ENCODE results near the gene TTC28.
"Not testable (repeated sequence)": the region's sequence is repeated elsewhere in the genome, so short reads cannot be mapped to it uniquely, and the experiment has no call there.

Gene TTC28

GRCh38 chr22:28366856-28367255 is 312.8 kb downstream of the TTC28 start:
- Histone ChIP-seq H2AK5ac (ENCODE audit: low read length, severe bottlenecking) (no peak overlapping the region), H3K4ac (ENCODE audit: low read depth in 1 of 2, low read length in 2 of 2) (no peak overlapping the region), H4K8ac (ENCODE audit: low read length) (no peak overlapping the region), H3K9ac (ENCODE audit: low read length) (no peak overlapping the region), H2BK12ac (ENCODE audit: low read length in 2 of 2) (no peak overlapping the region), H4K91ac (ENCODE audit: low read length) (no peak overlapping the region), H3K79me1 (replicated peaks; ENCODE audit: low read length, poor library complexity, severe bottlenecking) (peaks cover 15% of the 10 kb centered on the region), H3K23ac (ENCODE audit: low read length in 2 of 2) (no peak overlapping the region), H3K4me2 (ENCODE audit: low read length, poor library complexity, severe bottlenecking) (no peak overlapping the region), H2BK15ac (ENCODE audit: low read depth, poor library complexity, severe bottlenecking) (no peak overlapping the region), H2BK120ac (ENCODE audit: low read depth, low read length) (no peak overlapping the region), H3K36me3 (ENCODE audit: control insufficient read depth in 1 of 2, insufficient read depth in 2 of 2, low read depth in 1 of 2, low read length in 2 of 2) (no peaks in the 10 kb centered on the region), H3K27ac (ENCODE audit: low read length, poor library complexity, severe bottlenecking) (no peak overlapping the region), H2AFZ (ENCODE audit: low read depth, low read length) (no peak overlapping the region), H2BK5ac (ENCODE audit: low read depth, low read length, poor library complexity, severe bottlenecking) (no peak overlapping the region), H3K18ac (ENCODE audit: low read depth in 1 of 2, low read length in 2 of 2) (no peak overlapping the region), H3K27me3 (ENCODE audit: control insufficient read depth in 1 of 2, insufficient read depth in 1 of 2, low read length in 2 of 2) (no peaks in the 10 kb centered on the region), H3K14ac (ENCODE audit: low read length in 2 of 2) (no peak overlapping the region), H3K4me1 (ENCODE audit: control insufficient read depth, insufficient read depth, low read depth, low read length) (no peaks in the 10 kb centered on the region), H3K9me3 (ENCODE audit: control insufficient read depth, low read length) (peaks cover 4% of the 10 kb centered on the region), H3K4me3 (ENCODE audit: insufficient read depth in 1 of 2, low read depth in 1 of 2, low read length in 2 of 2) (no peak overlapping the region)
- WGBS: 100% methylated on average over 1 of the region's 1 CpG
- no peak for DNase-seq

- H2BK12ac ChIP-seq (ENCODE audit: low read length in 2 of 2): no peak overlapping the region
- H4K91ac ChIP-seq (ENCODE audit: low read length): no peak overlapping the region
- peaks cover 9% of the 10 kb centered on the region for H3K79me1 ChIP-seq (replicated peaks; ENCODE audit: low read length, poor library complexity, severe bottlenecking)
- no peak for DNase-seq
- no peak overlapping the region for H3K27ac ChIP-seq (ENCODE audit: low read length, poor library complexity, severe bottlenecking)
- no peak overlapping the region for H2BK5ac ChIP-seq (ENCODE audit: low read depth, low read length, poor library complexity, severe bottlenecking)
- no peak overlapping the region for H2AK5ac ChIP-seq (ENCODE audit: low read length, severe bottlenecking)
- H3K4me2 ChIP-seq (ENCODE audit: low read length, poor library complexity, severe bottlenecking): no peak overlapping the region
- H2BK15ac ChIP-seq (ENCODE audit: low read depth, poor library complexity, severe bottlenecking): no peak overlapping the region
- no peak overlapping the region for H3K18ac ChIP-seq (ENCODE audit: low read depth in 1 of 2, low read length in 2 of 2)
- no peak overlapping the region for H3K23ac ChIP-seq (ENCODE audit: low read length in 2 of 2)
- no peak overlapping the region for H4K8ac ChIP-seq (ENCODE audit: low read length)
- H3K27me3 ChIP-seq (ENCODE audit: control insufficient read depth in 1 of 2, insufficient read depth in 1 of 2, low read length in 2 of 2): no peaks in the 10 kb centered on the region
- H3K4me1 ChIP-seq (ENCODE audit: control insufficient read depth, insufficient read depth, low read depth, low read length): no peaks in the 10 kb centered on the region
- no peak overlapping the region for H3K4ac ChIP-seq (ENCODE audit: low read depth in 1 of 2, low read length in 2 of 2)
- H2AFZ ChIP-seq (ENCODE audit: low read depth, low read length): no peak overlapping the region
- no peak overlapping the region for H3K4me3 ChIP-seq (ENCODE audit: insufficient read depth in 1 of 2, low read depth in 1 of 2, low read length in 2 of 2)
- H3K36me3 ChIP-seq (ENCODE audit: control insufficient read depth in 1 of 2, insufficient read depth in 2 of 2, low read depth in 1 of 2, low read length in 2 of 2): no peaks in the 10 kb centered on the region
- no peak overlapping the region for H3K14ac ChIP-seq (ENCODE audit: low read length in 2 of 2)
- no peak overlapping the region for H3K9ac ChIP-seq (ENCODE audit: low read length)
- WGBS: no CpG with 5 or more reads among the region's 1 CpG
- peaks cover 4% of the 10 kb centered on the region for H3K9me3 ChIP-seq (ENCODE audit: control insufficient read depth, low read length)
- H2BK120ac ChIP-seq (ENCODE audit: low read depth, low read length): no peak overlapping the region
Measured at GRCh38 chr22:28365371-28365770, 314.3 kb downstream of the TTC28 start.

- H3K9me3 ChIP-seq (ENCODE audit: control insufficient read depth, low read length); H3K27ac ChIP-seq (ENCODE audit: low read length, poor library complexity, severe bottlenecking); H3K4me1 ChIP-seq (ENCODE audit: control insufficient read depth, insufficient read depth, low read depth, low read length); H3K27me3 ChIP-seq (ENCODE audit: control insufficient read depth in 1 of 2, insufficient read depth in 1 of 2, low read length in 2 of 2); H3K9ac ChIP-seq (ENCODE audit: low read length); H2BK120ac ChIP-seq (ENCODE audit: low read depth, low read length); H4K8ac ChIP-seq (ENCODE audit: low read length); H3K14ac ChIP-seq (ENCODE audit: low read length in 2 of 2); H3K4me2 ChIP-seq (ENCODE audit: low read length, poor library complexity, severe bottlenecking); H2BK15ac ChIP-seq (ENCODE audit: low read depth, poor library complexity, severe bottlenecking); H3K23ac ChIP-seq (ENCODE audit: low read length in 2 of 2); H2BK5ac ChIP-seq (ENCODE audit: low read depth, low read length, poor library complexity, severe bottlenecking); H2AFZ ChIP-seq (ENCODE audit: low read depth, low read length); H2AK5ac ChIP-seq (ENCODE audit: low read length, severe bottlenecking); H3K79me1 ChIP-seq (replicated peaks; ENCODE audit: low read length, poor library complexity, severe bottlenecking); H2BK12ac ChIP-seq (ENCODE audit: low read length in 2 of 2); H3K4me3 ChIP-seq (ENCODE audit: insufficient read depth in 1 of 2, low read depth in 1 of 2, low read length in 2 of 2); H3K36me3 ChIP-seq (ENCODE audit: control insufficient read depth in 1 of 2, insufficient read depth in 2 of 2, low read depth in 1 of 2, low read length in 2 of 2); H4K91ac ChIP-seq (ENCODE audit: low read length); H3K18ac ChIP-seq (ENCODE audit: low read depth in 1 of 2, low read length in 2 of 2); DNase-seq; H3K4ac ChIP-seq (ENCODE audit: low read depth in 1 of 2, low read length in 2 of 2): not testable (repeated sequence)
- WGBS: 100% methylated on average over 1 of the region's 3 CpGs
Measured at GRCh38 chr22:28364105-28364504, 315.5 kb downstream of the TTC28 start.

GRCh38 chr22:28360939-28361338 is 318.7 kb downstream of the TTC28 start:
- Histone ChIP-seq H3K79me1 (replicated peaks; ENCODE audit: low read length, poor library complexity, severe bottlenecking) (peaks cover 14% of the 10 kb centered on the region), H3K9ac (ENCODE audit: low read length) (no peak overlapping the region), H2BK5ac (ENCODE audit: low read depth, low read length, poor library complexity, severe bottlenecking) (no peak overlapping the region), H3K4me3 (ENCODE audit: insufficient read depth in 1 of 2, low read depth in 1 of 2, low read length in 2 of 2) (no peak overlapping the region), H2BK15ac (ENCODE audit: low read depth, poor library complexity, severe bottlenecking) (no peak overlapping the region), H3K9me3 (ENCODE audit: control insufficient read depth, low read length) (no peaks in the 10 kb centered on the region), H2BK120ac (ENCODE audit: low read depth, low read length) (no peak overlapping the region), H4K91ac (ENCODE audit: low read length) (no peak overlapping the region), H3K23ac (ENCODE audit: low read length in 2 of 2) (no peak overlapping the region), H3K4ac (ENCODE audit: low read depth in 1 of 2, low read length in 2 of 2) (no peak overlapping the region), H3K4me1 (ENCODE audit: control insufficient read depth, insufficient read depth, low read depth, low read length) (no peaks in the 10 kb centered on the region), H3K4me2 (ENCODE audit: low read length, poor library complexity, severe bottlenecking) (no peak overlapping the region), H3K27me3 (ENCODE audit: control insufficient read depth in 1 of 2, insufficient read depth in 1 of 2, low read length in 2 of 2) (no peaks in the 10 kb centered on the region), H2AFZ (ENCODE audit: low read depth, low read length) (no peak overlapping the region), H3K14ac (ENCODE audit: low read length in 2 of 2) (no peak overlapping the region), H3K27ac (ENCODE audit: low read length, poor library complexity, severe bottlenecking) (no peak overlapping the region), H2BK12ac (ENCODE audit: low read length in 2 of 2) (no peak overlapping the region), H2AK5ac (ENCODE audit: low read length, severe bottlenecking) (no peak overlapping the region), H3K18ac (ENCODE audit: low read depth in 1 of 2, low read length in 2 of 2) (no peak overlapping the region), H3K36me3 (ENCODE audit: control insufficient read depth in 1 of 2, insufficient read depth in 2 of 2, low read depth in 1 of 2, low read length in 2 of 2) (peaks cover 0 to 3% of the 10 kb centered on the region in 2 experiments), H4K8ac (ENCODE audit: low read length) (no peak overlapping the region)
- DNase-seq: no peak
